ENCODE measurements around the gene AP3B1.

DNA sequence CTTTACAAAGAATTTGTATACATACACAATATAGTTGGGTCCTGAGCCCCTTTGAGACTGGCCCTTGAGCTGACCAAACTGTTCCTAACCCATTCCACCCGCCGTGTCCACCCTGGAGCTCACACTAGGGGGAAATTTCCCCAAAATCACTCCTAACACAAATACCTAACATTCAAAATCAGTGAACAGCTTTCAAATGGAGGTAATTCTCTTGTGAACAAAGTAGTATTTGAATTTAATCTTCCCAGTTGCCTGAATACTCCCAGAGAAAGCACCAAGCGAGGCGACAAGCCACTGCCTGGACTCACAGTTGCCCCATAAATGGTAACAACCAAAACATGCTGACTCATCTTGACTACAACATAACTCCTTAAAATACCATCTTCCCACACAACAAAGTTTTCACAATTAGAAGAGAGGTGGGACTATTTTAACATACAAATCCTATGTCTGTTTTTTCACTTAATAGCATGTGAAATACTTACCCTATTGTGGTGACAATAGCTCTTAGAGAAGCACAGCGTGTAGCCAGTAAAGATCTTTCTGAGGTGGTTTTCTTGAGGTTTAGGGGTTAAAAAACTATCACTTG, 34.2 kb upstream of the AP3B1 start:
- TF ChIP-seq EP300 (IDR thresholded peaks at IDR 0.05) (no peak), POLR2A (IDR thresholded peaks at IDR 0.05) (no peak), POLR2AphosphoS5 (IDR thresholded peaks at IDR 0.05) (no peak)
- TF ChIP-seq, protein P1, sequence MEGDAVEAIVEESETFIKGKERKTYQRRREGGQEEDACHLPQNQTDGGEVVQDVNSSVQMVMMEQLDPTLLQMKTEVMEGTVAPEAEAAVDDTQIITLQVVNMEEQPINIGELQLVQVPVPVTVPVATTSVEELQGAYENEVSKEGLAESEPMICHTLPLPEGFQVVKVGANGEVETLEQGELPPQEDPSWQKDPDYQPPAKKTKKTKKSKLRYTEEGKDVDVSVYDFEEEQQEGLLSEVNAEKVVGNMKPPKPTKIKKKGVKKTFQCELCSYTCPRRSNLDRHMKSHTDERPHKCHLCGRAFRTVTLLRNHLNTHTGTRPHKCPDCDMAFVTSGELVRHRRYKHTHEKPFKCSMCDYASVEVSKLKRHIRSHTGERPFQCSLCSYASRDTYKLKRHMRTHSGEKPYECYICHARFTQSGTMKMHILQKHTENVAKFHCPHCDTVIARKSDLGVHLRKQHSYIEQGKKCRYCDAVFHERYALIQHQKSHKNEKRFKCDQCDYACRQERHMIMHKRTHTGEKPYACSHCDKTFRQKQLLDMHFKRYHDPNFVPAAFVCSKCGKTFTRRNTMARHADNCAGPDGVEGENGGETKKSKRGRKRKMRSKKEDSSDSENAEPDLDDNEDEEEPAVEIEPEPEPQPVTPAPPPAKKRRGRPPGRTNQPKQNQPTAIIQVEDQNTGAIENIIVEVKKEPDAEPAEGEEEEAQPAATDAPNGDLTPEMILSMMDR (IDR thresholded peaks at IDR 0.05) = no peak
